ENCODE results near the gene PRKCH. TPM values are rescaled to one million over a fixed set of nuclear protein-coding genes. Genes with fewer than 3 reads are reported as not detected.

The PRKCH gene
- total and polyA plus RNA-seq, 2 experiments from 2014 or later = 7.1 to 11.2 TPM

- Histone ChIP-seq H3K4me3 (no peak overlapping the region), H3K4me1 (ENCODE audit: insufficient read depth) (peaks cover 14% of the 10 kb centered on the region), H4K20me1 (ENCODE audit: insufficient read depth, poor library complexity, severe bottlenecking) (no peaks in the 10 kb centered on the region), H2AFZ (no peak overlapping the region), H3K79me2 (no peaks in the 10 kb centered on the region), H3K27me3 (no peaks in the 10 kb centered on the region), H3K36me3 (replicated peaks; ENCODE audit: insufficient read depth, low read depth) (no peaks in the 10 kb centered on the region), H3K9me3 (ENCODE audit: low read depth) (no peaks in the 10 kb centered on the region), H3K9me2 (replicated peaks; ENCODE audit: insufficient read depth) (no peaks in the 10 kb centered on the region), H3K4me2 (no peak overlapping the region), H3K27ac (peak overlapping the region; percentile 36)
- no peak for DNase-seq (ENCODE audit: low spot score)
- TF ChIP-seq EZH2phosphoT487 (IDR thresholded peaks at IDR 0.05; ENCODE audit: low read depth, severe bottlenecking, unreplicated experiment) (no peak), EZH2 (IDR thresholded peaks at IDR 0.05; ENCODE audit: borderline replicate concordance) (no peak), CTCF (IDR thresholded peaks at IDR 0.05; ENCODE audit: poor library complexity) (no peak)
- WGBS (ENCODE audit: low lambda C conversion rate, missing lambda C conversion rate) = 94% methylated on average over 3 of the region's 3 CpGs
These were observed 171.1 kb downstream of the PRKCH start for GRCh38 chr14:61492474-61492873.

- Histone ChIP-seq H4K20me1 (ENCODE audit: insufficient read depth, poor library complexity, severe bottlenecking) (no peaks in the 10 kb centered on the region), H3K27me3 (no peaks in the 10 kb centered on the region), H3K4me2 (peak overlapping the region; percentile 14), H3K36me3 (replicated peaks; ENCODE audit: insufficient read depth, low read depth) (no peaks in the 10 kb centered on the region), H3K4me3 (no peak overlapping the region), H3K27ac (peak overlapping the region; percentile 36), H3K9me2 (replicated peaks; ENCODE audit: insufficient read depth) (no peaks in the 10 kb centered on the region), H3K9me3 (ENCODE audit: low read depth) (no peaks in the 10 kb centered on the region), H3K4me1 (ENCODE audit: insufficient read depth) (peaks cover 14% of the 10 kb centered on the region), H3K79me2 (no peaks in the 10 kb centered on the region), H2AFZ (no peak overlapping the region)
- peak; percentile 33 for DNase-seq (ENCODE audit: low spot score)
- no peak for TF ChIP-seq EZH2 (IDR thresholded peaks at IDR 0.05; ENCODE audit: borderline replicate concordance)
- TF ChIP-seq CTCF (IDR thresholded peaks at IDR 0.05; ENCODE audit: poor library complexity) = no peak
- no peak for TF ChIP-seq EZH2phosphoT487 (IDR thresholded peaks at IDR 0.05; ENCODE audit: low read depth, severe bottlenecking, unreplicated experiment)
- 52% methylated on average over 3 of the region's 3 CpGs for WGBS (ENCODE audit: low lambda C conversion rate, missing lambda C conversion rate)
These were observed 171.9 kb downstream of the PRKCH start for GRCh38 chr14:61493239-61493638.

GRCh38 chr14:61494018-61494417 is 172.6 kb downstream of the PRKCH start:
- no peak for DNase-seq (ENCODE audit: low spot score)
- H3K27ac ChIP-seq = no peak overlapping the region

More at GRCh38 chr14:61494018-61494417, 172.6 kb downstream of the PRKCH start:
- Histone ChIP-seq H3K79me2 (no peaks in the 10 kb centered on the region), H3K4me2 (no peak overlapping the region), H3K4me1 (ENCODE audit: insufficient read depth) (peaks cover 14% of the 10 kb centered on the region), H3K27me3 (no peaks in the 10 kb centered on the region), H4K20me1 (ENCODE audit: insufficient read depth, poor library complexity, severe bottlenecking) (no peaks in the 10 kb centered on the region), H2AFZ (no peak overlapping the region), H3K9me3 (ENCODE audit: low read depth) (no peaks in the 10 kb centered on the region), H3K36me3 (replicated peaks; ENCODE audit: insufficient read depth, low read depth) (no peaks in the 10 kb centered on the region), H3K9me2 (replicated peaks; ENCODE audit: insufficient read depth) (no peaks in the 10 kb centered on the region), H3K4me3 (no peak overlapping the region)
- TF ChIP-seq EZH2phosphoT487 (IDR thresholded peaks at IDR 0.05; ENCODE audit: low read depth, severe bottlenecking, unreplicated experiment) (no peak), CTCF (IDR thresholded peaks at IDR 0.05; ENCODE audit: poor library complexity) (no peak), EZH2 (IDR thresholded peaks at IDR 0.05; ENCODE audit: borderline replicate concordance) (no peak)
- 100% methylated on average over 1 of the region's 1 CpG for WGBS (ENCODE audit: low lambda C conversion rate, missing lambda C conversion rate)

Data from hepatocyte (in vitro differentiated cells).